UCSD-AML1 (cell line): ENCODE data around the gene SLC28A1.

Experiments used
- DNase-seq: peaks from one replicate; lab custom pipeline; 2025; ENCODE audit not compliant: unreplicated experiment; lab: John Stamatoyannopoulos, UW

The SLC28A1 gene

GRCh38 chr15:84934942-84935729, 50.7 kb downstream of the SLC28A1 start:
- DNase-seq, result no peak

DNA sequence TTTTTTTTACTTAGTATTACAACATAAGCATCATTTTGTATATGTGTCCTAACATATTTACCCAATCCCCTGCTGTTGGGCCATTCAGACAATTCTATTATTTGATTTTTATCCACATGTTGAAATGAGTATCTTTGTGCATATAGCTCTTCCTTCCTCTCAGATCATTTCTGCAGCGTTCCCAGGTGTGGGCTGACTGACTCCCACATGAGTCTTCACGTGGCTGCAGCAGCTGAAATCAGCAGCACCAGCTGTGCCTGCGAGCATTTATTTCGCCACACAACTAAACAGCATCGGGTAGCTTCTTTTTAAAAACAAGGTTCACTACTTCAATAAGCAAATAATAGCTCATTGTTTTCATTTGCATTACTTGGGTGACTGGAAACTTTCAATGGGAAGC, 52.7 kb downstream of the SLC28A1 start:
- no peak for DNase-seq

DNA sequence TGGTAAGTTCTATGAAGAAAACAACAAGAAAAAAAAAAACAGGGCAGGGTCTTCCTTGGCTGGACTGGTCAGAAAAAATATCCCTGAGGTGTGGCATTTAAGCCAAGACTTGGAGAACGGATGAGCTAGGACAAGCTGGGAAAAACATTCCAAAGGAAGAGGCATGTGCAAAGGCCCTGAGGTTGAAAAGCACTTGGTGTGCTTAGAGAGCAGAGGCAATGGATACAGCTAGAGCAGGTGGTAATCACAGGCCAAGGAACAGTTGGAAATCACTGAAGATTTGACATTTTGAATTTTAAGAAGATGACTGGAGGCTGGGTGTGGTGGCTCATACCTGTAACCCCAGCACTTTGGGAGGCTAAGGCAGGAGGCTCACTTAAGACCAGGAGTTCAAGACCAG, 54.3 kb downstream of the SLC28A1 start:
- no peak for DNase-seq

- no peak for DNase-seq
These were observed 55.9 kb downstream of the SLC28A1 start for GRCh38 chr15:84940399-84940798.

DNA sequence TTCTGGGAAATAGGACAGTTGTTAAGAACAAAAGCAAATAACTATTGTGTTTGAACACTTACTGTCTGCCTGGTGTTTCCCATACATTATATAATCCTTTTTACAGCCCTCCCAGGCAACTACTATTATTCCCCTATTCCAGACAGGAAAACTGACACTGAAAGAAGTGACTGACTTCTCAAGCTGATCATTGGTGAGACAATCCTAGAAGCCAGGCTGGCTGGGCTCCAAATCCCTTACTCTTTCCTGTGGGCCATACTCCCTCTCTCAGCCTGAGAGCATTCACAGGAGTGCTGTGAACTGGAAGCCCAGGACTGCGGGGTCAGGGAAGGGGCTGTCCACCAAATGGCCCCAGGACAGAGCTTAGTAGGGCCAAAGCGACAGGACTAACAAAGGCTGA, 58.0 kb downstream of the SLC28A1 start:
- no peak for DNase-seq

- DNase-seq, result no peak
These were observed 59.8 kb downstream of the SLC28A1 start for GRCh38 chr15:84944311-84944710.

DNA sequence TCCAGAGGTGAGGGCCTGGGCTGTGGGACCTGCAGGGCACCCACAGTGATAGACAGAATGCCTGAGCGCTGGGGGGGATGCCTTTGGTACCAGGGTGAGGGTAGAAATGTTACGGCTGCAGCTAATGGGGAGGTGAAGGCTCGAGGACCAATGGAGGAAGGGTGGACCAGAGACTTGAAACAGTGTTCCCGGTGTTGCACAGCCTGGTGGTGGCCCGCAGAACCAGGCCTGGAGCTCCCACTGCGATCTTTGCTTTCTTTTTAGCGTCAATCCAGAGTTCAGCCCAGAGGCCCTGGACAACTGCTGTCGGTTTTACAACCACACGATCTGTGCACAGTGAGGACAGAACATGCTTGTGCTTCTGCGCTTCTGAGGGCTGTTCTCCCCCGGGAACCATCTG, 60.4 kb downstream of the SLC28A1 start:
- no peak for DNase-seq

GRCh38 chr15:84946772-84947489, 62.5 kb downstream of the SLC28A1 start:
- DNase-seq, result no peak

DNA sequence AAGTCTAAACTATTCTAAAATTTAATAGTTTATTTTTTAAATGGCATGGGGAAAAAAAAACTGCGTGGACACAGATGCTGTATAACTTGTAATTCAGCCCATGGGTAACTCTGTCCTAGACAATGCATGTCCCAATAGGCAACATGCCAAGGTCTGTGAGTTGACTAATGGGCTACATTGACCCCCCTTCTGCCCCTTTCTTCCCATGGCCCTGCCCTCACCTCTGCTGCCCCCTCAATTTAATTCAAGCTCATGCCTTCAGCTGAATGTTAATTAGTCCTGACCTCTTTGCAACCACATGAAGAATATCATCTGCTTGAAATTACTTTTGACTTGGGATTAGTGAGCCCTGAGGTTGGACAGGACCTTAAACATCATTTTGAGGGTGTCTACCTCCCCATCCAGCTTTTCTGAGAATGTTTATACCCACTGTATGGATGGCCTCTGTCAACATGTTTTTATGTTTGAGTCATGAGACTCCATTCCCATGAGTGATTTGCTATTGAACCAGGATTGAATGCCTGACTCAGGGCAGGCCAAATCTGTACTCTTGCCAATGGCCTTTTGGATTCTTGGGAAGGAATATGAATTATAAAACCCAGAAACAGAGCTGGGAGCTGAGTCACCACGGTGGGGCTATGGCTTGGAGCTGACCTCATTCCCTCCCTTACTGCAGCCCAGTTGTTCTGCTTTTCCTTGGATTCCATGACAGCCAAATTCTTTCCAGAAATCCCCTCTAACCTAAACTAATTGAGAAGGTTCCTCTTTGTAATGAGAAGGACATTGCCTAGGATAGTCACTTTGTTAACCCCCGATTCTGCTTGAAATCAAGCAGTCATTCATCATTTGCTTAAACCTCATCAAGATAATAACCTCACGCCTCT, 63.7 kb downstream of the SLC28A1 start:
- no peak for DNase-seq

- no peak for DNase-seq
These were observed 64.6 kb downstream of the SLC28A1 start for GRCh38 chr15:84949043-84949442.

DNA sequence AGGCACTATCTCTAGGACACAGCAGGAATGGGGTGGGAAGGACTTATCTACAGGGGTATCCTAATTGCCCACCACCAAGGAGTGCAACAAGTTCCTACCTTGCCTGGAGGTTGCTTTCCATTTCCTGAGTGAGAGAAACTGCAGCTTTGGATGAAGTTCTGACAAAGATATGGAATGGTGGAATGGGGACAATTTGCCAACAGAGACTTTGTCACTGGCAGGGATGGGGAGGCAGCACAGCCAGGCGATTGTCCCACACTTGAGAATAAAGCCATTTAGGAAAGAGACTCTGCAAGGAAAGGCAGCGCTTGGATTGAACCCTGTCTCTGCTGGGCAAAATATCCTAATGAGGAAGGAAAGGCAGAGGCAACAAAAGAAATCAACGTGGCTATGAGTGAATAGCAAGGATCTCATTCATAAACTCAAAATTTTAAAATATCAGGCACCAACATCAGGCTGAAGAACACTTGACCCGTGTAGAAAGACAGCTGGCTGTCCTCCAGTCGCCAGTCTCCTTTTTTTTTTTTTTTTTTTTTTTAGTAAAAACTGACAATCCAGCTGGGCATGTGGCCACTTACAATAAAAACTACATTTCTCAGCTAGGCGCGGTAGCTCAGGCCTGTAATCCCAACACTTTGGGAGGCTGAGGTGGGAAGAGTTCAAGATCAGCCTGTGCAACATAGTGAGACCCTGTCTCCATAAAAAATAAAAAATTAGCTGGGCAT, 65.5 kb downstream of the SLC28A1 start:
- no peak for DNase-seq

- DNase-seq, result no peak
These were observed 66.2 kb downstream of the SLC28A1 start for GRCh38 chr15:84950570-84951111.

GRCh38 chr15:84951736-84952135, 67.3 kb downstream of the SLC28A1 start:
- no peak for DNase-seq

DNA sequence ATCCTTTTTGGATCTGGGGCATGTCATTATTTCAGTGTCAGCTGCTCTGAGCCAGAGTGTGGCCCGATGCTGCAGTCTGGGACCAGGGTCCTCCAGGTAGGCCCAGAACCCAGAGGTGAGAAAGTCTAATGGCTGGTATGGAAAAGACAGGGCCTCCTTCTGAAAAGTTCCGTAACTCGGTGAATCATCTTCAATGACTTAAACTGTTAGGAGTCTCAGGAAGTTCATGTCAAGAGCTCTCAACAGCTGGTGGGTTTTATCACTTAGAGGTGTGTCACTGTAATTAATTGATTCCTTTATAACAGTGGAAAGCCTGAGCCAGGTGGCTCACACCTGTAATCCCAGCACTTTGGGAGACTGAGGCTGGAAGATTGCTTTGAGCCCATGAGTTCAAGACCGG, 68.7 kb downstream of the SLC28A1 start:
- no peak for DNase-seq

GRCh38 chr15:84953726-84954125, 69.3 kb downstream of the SLC28A1 start:
- DNase-seq, result no peak

DNA sequence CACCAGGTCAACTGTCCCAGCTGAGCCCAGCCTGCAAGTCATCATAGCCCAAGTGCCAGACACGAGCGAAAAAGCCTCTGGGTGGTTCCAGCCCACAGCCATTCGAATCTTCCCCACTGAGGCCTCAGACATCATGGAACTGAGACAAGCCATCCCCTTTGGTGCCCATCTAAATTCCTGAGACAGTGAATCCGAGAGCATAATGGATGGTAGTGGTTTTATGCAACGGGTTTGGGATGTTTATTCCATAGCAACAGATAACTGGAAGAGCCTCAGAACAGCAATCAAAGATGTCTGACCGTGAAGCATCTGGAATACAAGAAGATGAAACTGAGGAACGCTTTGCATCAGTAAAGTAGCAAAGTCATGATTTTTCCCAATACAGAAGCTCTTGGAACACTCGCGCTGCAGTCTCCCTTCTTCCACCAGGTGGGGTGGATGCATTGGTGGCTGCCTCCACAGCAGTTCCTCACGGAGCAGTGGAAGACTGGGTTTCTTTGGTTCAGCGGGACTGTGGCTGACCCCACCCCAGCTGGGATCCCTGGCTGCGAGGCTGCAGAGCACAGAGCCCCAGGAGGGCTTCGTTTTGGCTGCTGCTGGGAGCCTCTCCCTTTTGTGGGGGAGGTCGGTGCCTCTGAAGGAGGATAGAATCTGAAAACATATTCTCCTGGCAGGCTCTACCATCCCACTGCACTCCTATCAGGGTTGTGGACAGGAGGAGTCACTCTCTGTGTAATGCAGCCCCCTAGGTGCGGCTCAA, 70.8 kb downstream of the SLC28A1 start:
- peak; percentile 66 for DNase-seq

DNA sequence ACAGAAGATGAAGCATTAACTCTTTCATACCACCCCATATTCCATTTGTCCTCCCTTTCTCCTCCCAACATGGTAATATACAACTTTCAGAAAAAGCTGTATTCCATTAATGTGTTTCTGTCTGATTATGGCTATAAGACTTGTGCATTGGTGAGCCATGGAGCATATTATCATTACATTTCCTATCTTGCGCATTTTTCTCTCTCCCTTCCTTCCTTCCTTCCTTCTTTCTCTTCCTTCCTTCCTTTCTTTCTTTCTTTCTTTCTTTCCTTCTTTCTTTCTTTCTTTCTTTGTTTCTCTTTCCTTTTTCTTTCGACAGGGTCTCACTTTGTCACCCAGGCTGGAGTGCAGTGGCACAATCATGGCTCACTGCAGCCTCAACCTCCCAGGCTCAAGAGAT, 71.7 kb downstream of the SLC28A1 start:
- DNase-seq, result no peak

DNA sequence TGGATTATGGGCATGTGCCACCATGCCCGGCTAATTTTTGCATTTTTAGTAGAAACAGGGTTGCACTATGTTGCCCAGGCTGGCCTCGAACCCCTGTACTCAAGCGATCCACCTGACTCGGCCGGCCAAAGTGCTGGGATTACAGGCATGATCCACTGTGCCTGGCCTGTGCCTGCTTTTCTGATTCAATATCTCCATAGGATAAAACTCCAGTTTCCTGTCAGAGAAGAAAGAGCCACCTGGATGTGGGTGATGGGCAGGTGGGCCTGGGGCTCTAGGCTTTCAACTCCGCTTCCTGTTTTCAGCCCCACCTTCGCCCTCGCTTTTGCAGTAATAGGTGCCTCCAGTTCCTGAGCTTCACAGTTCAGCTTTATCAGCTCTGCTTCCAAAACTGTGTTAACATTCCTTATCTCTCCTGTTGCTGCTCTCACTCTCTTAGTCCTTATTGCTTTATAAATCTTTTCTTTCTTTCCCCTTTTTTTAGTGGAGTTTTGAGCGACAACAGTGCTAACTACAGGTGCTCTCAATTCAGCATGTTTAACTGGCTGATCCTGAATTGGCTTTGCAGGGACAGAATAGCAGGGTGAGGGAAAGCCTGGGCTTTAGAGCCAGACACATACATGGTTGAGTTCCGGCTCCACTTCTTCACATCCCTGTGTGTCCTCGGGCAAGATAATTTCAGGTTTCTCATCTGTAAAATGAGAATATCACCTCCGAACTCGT, 76.1 kb downstream of the SLC28A1 start:
- DNase-seq, result no peak

DNA sequence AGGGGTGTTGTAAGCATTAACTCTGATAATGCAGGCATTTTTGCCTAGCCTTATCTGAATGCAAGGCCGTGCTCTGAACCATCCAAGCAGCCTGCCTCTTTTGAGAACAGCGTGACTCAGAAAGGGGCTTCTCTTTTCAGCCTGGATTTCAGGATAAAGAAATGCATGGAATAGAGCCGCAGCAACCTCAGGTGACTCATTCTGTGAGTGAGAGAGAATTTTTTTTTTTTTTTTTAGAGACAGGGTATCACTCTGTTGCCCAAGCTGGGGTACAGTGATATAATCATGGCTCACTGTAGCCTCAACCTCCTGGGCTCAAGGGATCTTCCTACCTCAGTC, 76.6 kb downstream of the SLC28A1 start:
- no peak for DNase-seq
